Activated CD8-positive, alpha-beta memory T cell treated with anti-CD3 and anti-CD28 coated beads, Interleukin-2, amount 50 U/mL, for 1 hour (primary cell): ENCODE data around the gene HNRNPL.
A peak's percentile ranks its signal among the peaks of the same experiment; 100 is the strongest.
"Not testable (repeated sequence)": the region's sequence is repeated elsewhere in the genome, so short reads cannot be mapped to it uniquely, and the experiment has no call there.

Experiments used
- DNase-seq: peaks from one replicate; pipeline ENCODE4 v3.0.0-alpha.2; 2020; ENCODE audit errors: extremely low read depth

HNRNPL gene

GRCh38 chr19:38849860-38850435, at the start of gene HNRNPL:
HNRNPL (minus strand) TSS chr19:38849986; CDS start chr19:38849966, 20 bp downstream.
- DNase-seq, result peak; percentile 100

- no peak for DNase-seq
Measured at GRCh38 chr19:38898788-38899446, 49.1 kb upstream of the HNRNPL start.

GRCh38 chr19:38894968-38895367, 45.2 kb upstream of the HNRNPL start:
- no peak for DNase-seq

- DNase-seq, result no peak
Measured at GRCh38 chr19:38893341-38893771, 43.6 kb upstream of the HNRNPL start.

- DNase-seq, result no peak
Measured at GRCh38 chr19:38892841-38893240, 43.1 kb upstream of the HNRNPL start.

GRCh38 chr19:38891771-38892170, 42.0 kb upstream of the HNRNPL start:
- no peak for DNase-seq

GRCh38 chr19:38890686-38891085, 40.9 kb upstream of the HNRNPL start:
- no peak for DNase-seq

- DNase-seq, result no peak
Measured at GRCh38 chr19:38889803-38890202, 40.0 kb upstream of the HNRNPL start.

- DNase-seq, result no peak
Measured at GRCh38 chr19:38888876-38889275, 39.1 kb upstream of the HNRNPL start.

GRCh38 chr19:38884691-38885090, 34.9 kb upstream of the HNRNPL start:
- DNase-seq, result not testable (repeated sequence)

- no peak for DNase-seq
Measured at GRCh38 chr19:38883286-38883685, 33.5 kb upstream of the HNRNPL start.

GRCh38 chr19:38880882-38881609, 31.3 kb upstream of the HNRNPL start:
- DNase-seq, result no peak

GRCh38 chr19:38880076-38880881, 30.5 kb upstream of the HNRNPL start:
- DNase-seq, result no peak

GRCh38 chr19:38879400-38879751, 29.6 kb upstream of the HNRNPL start:
- DNase-seq, result no peak

- DNase-seq, result no peak
Measured at GRCh38 chr19:38878575-38879399, 29.0 kb upstream of the HNRNPL start.

GRCh38 chr19:38877781-38878574, 28.2 kb upstream of the HNRNPL start, which contains the start of gene RINL:
RINL (minus strand) TSS chr19:38878275; CDS start chr19:38876742, 1,533 bp downstream.
- DNase-seq, result no peak

- DNase-seq, result no peak
Measured at GRCh38 chr19:38875656-38876395, 26.0 kb upstream of the HNRNPL start.

GRCh38 chr19:38873400-38873799, 23.6 kb upstream of the HNRNPL start:
- DNase-seq, result not testable (repeated sequence)

GRCh38 chr19:38870612-38871011, 20.8 kb upstream of the HNRNPL start:
- no peak for DNase-seq
